Subcutaneous adipose tissue (tissue), 4 donors: ENCODE results near the gene PLEKHG7. TPM values are rescaled to one million over a fixed set of nuclear protein-coding genes. Genes with fewer than 3 reads are reported as not detected.

Experiments
- CTCF ChIP-seq: fragments of 450-650 bp; IDR thresholded peaks from one replicate; pipeline ENCODE4 v1.5.1; 2016; ENCODE audit warnings: low read depth, mild to moderate bottlenecking, control low read depth, antibody characterized with exemption, moderate library complexity
- total RNA-seq, 4 donors: library from RNA; depleted of rRNA; stranded (reverse); fragments of >200 nt; gene quantifications; one replicate each; pipeline ENCODE4 v1.1.0, GENCODE V29; 2016

Gene PLEKHG7
- total RNA-seq, 4 donors from 2014 or later, result not detected

DNA sequence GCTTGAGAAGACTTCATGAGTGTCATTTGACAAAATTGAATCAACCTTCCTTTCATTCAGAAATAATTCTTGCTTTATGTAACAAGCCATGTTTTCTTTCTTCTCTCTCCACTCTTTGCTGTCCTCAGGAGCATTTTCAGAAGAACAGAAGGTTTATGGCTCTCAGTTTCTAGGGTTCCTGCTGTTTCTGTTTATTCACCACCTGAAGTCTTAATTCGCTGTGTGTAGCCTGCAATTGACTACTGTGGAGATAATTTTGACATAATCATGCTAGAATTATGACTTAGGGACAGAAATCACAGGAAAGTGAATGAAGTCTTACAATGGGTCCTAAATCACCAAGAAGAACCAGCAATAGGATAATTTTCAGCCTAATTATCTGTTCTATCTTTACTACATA is 7.2 kb upstream of the PLEKHG7 start:
- TF ChIP-seq CTCF, result no peak

DNA sequence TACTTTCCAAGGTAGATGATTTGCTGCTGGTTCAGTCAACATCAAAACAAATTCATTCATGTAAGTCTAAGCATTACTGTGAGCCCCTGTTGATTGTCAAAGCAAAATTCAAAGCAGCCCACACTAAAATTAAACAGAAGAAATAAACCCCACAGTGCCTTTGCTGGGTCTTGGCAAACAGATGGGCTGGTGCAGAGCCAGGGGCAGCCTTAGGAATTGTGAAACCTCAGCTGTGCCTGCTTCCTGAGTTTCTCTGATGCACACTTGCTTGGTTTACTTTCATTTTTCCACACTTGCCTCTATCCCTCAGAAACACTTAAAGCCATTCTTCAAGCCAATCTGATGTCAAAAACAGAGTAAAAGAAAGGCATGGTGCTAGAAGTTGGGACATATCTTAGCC is 6.6 kb upstream of the PLEKHG7 start:
- TF ChIP-seq CTCF, result no peak

- TF ChIP-seq CTCF, result no peak
Measured at GRCh38 chr12:92698474-92698873, 4.3 kb upstream of the PLEKHG7 start.

DNA sequence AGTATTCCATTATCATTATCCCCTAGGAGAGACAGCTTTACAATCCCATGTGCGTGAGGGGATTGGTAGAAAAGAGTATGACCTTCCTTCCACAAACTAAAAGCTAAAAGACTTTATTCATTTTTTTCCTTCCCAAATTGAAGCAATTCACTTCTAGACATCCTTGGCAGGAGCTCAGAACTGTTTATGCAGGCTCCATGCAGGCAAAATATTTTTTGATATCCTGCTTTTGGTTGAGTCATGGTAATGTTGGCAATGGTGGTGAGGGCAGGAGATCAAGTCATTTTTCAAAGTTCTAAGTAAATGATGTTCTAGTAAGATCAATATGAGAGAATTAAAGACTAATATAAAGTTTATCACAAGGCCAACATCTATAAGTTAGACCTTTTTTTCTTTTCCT is 1.3 kb upstream of the PLEKHG7 start:
- TF ChIP-seq CTCF, result no peak

DNA sequence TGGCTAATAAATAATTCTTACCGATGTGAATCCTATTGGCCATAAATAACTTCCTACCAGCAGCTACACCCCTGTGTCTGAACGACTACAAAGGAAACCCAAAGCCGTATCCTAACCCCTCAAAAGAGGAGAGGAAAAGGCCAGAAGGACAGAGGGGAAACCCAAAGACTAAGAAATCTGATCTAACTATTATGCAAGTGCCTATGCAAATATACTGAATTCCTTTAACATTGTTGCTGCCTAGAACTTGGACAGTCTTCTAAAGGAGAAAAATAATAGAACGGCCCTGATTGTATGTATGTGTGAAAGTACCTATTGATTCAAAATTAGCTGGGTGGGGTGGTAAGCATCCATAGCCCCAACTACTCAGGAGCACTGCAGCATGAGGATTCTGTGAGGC is 997 bp downstream of the PLEKHG7 start:
- TF ChIP-seq CTCF, result no peak

DNA sequence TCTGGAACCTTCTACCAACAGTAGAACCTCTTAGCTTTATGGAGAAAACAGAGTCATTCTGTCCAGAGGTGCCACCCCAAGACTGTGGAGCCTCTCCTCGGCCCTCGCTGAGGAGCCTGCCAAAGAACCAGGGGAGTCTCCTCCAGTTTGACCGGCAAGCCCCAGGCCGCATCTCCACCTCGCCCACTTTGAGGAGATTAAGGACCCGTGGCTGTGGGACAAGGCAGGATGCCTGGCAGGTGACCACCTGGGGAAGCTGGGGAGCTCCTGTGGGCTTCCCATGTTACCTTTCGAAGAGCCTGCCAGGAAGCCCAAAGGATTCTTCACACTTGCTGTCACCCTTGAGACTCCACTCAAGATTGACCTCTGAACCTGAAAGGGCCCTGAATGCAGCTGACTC is 3.8 kb downstream of the PLEKHG7 start:
- no peak for TF ChIP-seq CTCF

DNA sequence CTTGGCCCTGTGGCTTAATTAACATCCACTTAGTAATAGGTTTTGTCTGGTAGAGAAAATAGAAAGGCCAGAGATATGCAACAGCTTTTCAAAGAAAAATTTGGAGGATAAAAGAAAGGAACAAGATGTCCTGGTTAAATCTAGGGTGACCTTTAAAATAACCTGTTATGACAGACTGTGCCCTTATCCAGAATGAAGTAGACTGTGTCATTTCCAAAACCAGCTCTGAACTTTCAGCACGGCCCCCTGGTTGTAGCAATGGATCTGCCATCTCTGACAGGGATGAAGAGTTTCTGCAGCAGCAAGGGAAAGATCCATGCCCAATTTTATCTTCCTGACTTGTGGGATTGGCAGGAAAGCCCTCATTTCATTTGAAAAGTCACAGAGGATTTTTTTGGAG is 5.1 kb downstream of the PLEKHG7 start:
- TF ChIP-seq CTCF, result no peak

- TF ChIP-seq CTCF, result no peak
Measured at GRCh38 chr12:92715625-92716024, 12.8 kb downstream of the PLEKHG7 start.
